ENCODE data around the gene RPL31.
"Not testable (repeated sequence)": the region's sequence is repeated elsewhere in the genome, so short reads cannot be mapped to it uniquely, and the experiment has no call there.

Gene RPL31

DNA sequence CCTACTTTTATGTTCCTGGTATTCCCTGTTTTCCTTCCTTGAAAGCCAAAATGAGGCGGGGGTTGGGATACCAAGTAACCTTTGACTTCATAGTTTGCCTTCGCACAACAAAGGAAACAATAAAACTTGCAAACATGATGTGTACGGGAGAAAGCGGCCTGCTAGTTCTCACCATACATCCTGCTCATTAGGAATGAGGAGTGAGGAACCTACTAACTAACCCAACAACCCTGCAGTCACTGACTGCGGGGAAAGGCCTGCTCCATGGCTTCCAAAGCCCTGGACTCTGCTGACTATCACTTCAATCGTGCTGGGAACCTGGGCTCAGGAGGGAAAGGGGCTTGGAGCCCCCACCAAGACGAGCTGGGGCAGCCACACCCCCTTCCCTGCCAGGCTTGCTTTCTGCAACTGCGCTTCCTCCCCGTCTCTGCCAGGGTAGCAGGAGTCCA lies 24.2 kb downstream of the RPL31 start:
- DNase-seq (ENCODE audit: low read depth in 2 of 2), result no peak

DNA sequence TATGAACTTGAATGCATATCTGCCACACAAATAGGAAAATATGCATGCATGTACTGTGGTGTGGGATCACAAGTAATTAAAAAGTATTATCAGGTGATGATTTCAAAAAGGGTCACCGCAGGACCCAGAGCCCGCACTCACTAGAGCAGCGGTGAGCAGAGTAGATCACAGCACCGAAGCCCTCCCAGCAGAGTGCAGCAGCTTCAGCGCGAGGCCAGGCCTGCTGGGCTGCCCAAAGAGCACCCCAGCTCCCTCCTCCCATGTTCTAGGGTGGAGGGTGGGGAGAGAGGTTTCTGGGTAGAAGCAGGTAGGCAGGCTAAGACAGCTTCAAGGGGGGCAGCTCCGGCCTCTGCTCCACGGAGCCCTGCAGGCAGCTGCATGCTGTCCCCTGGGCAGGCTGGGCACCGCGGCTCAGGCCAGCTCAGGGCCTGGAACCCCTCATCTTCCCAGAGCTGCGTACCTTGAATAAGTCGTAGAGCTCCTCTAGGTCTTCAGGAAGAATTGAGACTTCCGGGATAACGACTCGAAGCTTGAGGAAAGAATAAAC lies 24.9 kb downstream of the RPL31 start:
- DNase-seq (ENCODE audit: low read depth in 2 of 2), result no peak

DNA sequence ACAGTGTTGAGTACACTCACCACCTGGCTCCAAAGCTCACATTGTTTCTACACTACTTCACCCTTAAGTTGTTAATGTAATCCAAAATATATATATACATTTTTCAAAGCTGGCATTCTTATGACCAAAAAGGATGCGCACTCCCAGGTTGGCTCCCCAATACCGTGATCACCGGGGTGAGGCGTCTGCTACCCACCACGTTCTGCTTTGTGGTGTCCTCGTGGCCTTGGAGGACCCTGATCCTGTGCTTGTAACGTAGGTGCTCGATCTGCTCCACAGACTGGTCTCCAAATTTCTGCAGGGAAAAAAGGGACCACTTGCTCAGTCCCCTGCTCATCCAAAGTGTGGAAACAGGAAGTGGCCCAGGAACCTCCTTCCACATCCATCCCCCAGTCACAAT lies 25.8 kb downstream of the RPL31 start:
- no peak for DNase-seq (ENCODE audit: low read depth in 2 of 2)

DNA sequence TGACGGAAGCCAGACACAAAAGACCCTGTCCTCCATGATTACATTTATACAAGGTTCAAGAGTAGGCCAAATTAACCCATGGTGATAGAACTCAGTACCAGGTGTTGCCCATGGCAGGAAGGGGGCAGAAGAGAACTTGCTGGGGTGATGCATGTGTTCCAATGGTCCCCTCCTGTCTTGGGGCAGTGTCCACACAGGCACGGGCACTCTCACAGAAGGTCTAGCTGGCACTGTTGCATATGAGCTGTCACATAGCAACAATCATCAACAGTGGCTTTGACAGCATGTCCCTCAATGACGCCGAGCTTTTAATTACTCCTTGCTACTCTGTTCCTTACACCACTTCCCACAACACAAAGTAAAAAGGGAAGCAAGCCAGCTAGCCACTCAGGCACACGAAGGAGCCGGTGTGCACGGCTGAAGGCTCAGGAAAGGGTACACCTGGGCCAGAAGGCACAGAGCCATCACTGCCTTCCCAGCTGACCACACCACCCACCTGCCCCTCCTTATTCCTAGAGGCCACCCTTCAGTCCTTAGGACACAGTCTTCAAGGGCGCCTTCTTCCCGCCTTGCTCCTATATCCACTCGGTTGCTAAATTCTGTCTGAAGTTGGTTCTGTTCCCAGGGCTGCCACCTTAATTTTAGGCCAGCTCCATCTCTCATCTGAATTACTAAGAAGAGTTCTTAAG lies 28.9 kb downstream of the RPL31 start:
- DNase-seq (ENCODE audit: low read depth in 2 of 2), result no peak

DNA sequence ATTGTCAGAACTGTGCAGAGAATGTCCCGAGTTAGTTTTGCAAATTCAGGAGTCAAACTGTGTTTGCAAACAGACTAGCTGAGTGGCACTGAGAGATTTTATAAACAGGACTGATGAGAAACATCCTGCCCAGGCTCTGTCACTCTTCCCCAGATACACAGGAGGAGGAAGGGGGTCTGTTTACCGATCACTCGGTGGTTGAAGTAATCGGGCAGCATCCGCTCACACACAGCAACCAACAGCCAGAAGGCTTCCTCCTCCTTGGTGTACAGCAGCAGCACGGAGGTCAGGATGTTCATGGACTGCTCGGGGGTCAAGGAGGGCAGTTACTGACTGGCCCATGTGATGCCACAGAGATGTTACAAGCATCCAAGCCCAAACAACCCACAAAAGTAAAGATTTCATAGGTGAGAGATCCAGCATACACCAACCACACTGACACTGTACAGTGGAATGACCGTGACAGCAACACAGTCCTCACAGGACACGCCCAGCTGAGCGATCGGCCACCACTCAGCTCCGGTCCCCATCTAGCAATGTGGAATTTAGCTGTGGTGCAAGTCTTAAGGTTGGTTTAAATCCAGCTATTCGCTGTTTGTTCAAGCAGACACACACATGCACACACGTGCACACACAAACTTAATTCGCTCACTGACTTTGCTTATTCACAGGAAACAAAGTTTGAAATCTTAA lies 30.1 kb downstream of the RPL31 start:
- no peak for DNase-seq (ENCODE audit: low read depth in 2 of 2)

DNA sequence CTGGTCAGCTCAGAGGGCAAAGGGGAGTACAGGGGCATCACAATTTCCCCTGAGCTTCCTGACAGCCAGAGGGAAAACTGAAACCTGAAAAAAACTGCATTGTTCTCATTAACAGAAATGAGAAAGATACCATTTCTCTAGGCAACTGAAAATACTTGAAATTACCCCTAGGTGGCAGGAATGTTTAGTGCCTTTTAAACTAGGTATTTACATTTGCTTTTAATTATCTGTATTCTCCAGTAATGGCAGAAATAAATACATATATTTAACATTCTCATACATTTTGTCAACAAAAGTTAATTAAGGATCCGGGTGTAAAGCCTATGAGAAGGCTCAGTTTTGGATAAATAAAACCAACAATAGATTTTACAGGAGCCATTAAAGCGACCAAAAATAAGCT lies 34.5 kb downstream of the RPL31 start:
- no peak for DNase-seq (ENCODE audit: low read depth in 2 of 2)

DNA sequence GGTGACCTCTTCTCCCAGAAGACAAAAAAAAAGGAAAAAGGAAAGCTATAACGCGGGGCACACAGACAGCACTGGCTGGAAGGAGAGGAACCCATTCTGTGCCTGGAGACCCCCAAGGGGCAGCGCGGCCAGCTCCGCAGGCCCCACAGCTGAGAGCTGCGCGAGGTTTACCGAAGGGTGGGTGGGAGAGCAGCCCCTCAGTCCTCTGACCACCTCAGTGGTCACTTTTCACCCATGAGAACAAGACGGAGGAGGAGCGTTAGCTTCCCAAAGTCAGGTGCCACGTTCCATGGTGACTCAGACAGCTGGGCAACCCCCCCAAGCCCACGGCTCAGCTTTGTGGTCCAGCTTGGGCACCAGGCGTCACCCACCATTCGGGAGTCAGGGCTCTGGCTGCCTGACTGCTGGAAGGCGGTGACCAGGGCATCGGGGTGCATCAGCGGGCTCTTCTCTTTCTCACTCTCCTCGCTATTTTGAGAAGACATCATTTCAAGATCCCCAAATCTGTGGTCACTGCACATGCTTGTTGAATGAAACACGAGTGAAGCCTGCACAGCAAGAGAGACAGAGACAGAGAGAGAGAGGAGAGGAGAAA lies 35.2 kb downstream of the RPL31 start:
- DNase-seq (ENCODE audit: low read depth in 2 of 2), result no peak

DNA sequence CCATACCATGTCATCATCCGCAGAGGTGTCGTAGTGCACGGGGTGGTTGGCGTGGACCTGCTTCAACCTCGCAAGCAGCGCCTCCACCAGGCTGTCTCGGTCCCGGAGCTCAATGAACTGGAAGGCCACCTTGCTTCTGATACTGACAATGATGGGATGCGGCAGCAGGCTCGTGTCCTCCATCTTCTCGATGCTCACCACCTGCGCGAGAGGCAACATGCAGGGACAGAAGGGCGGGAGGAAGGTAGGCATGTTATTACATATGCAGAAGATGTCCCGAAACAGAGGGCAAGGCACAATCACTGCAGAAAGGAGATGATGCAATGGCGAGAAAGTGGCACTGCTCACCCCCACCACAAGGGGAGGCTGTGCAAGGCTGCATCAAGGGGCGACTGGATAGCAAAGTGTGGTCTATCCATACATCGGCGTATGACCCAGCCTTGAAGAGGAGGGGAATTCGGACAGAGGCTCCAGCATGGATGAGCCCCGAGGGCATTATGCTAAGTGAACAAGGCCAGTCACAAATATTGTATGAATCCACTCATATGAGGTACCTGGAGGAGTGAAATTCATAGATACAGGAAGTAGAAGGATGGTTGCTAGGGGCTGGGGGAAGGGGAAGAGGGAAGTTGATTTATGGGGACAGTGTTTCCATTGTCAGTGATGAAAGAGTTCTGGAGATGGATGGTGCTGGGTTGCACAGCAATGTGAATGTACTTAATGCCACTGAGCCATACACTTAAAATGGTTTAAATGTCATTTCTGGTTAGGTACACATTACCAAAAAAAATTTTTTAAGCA lies 36.6 kb downstream of the RPL31 start:
- DNase-seq (ENCODE audit: low read depth in 2 of 2), result peak; percentile 4 to 13

DNA sequence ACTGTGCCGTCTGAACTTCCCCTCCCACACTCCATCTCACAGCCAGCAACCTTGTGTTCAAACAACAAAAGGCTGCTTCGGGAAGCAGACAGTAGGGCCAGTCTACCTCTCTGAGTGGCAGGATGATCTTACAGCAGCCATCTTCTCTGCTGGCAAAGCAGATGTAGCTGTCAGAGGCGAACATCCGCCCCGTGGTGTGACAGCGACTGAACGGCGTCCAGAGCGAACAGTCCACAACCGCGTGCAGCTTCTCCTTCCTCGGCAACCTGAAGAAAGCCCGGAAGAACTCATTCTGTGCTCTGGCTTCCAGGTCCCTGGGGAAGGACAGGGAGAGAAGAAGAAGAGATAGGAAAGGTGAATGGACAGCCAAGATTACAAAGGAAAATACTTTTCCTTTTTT lies 38.0 kb downstream of the RPL31 start:
- no peak for DNase-seq (ENCODE audit: low read depth in 2 of 2)

DNA sequence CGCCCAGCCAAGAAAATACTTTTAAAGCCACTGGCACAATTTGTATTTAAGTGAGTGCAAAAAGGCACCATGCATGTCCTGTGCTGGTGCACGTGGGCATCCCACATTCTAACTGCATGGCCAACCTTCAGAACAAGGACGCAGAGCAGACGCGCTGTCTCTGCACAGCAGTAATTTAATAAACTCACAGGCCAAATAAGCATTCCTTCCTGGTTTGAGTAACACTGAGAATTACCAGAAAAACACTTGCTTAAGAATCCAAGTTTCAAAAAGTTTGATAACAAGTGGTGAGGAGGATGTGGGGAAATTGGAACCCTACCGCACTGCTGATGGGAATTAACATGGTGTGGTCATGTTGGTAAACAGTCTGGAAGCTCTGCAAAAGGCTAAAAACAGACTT lies 38.7 kb downstream of the RPL31 start:
- no peak for DNase-seq (ENCODE audit: low read depth in 2 of 2)

DNA sequence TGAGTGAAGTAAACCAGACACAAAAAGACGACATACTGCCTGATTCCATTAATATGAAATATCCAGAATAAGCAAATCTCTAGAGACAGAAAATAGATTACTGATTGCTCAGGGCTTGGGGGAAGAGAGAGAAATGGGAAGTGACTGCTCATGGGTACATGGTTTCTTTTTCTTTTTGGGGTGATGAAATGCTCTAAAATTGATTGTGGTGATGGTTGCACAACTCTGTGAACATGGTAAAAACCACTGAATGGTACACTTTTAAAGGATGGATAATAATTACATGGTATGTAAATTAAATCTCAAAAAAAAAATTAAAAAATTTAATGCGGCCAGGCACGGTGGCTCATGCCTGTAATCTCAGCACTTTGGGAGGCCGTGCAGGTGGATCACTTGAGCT lies 39.3 kb downstream of the RPL31 start:
- no peak for DNase-seq (ENCODE audit: low read depth in 2 of 2)

DNA sequence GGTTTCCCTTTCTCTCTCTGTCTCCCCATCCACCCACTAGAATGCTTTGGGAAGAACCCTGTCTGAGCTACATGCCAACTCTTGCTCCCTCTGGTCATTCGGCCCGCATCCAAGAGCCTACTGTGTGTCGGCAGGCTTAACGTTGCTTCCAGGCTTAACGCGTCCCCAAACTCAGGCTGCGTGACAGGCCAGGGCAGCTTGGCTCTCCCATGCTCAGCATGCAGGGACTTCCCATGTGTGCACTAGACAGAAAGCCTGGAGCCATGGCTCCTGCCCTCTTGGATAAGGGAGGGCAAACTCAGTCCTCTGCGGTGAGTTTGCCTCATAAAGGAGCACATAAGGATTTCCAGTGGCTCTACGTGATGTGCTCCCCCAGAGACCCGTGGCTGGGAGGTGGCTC lies 43.2 kb downstream of the RPL31 start:
- DNase-seq (ENCODE audit: low read depth in 2 of 2), result no peak

DNA sequence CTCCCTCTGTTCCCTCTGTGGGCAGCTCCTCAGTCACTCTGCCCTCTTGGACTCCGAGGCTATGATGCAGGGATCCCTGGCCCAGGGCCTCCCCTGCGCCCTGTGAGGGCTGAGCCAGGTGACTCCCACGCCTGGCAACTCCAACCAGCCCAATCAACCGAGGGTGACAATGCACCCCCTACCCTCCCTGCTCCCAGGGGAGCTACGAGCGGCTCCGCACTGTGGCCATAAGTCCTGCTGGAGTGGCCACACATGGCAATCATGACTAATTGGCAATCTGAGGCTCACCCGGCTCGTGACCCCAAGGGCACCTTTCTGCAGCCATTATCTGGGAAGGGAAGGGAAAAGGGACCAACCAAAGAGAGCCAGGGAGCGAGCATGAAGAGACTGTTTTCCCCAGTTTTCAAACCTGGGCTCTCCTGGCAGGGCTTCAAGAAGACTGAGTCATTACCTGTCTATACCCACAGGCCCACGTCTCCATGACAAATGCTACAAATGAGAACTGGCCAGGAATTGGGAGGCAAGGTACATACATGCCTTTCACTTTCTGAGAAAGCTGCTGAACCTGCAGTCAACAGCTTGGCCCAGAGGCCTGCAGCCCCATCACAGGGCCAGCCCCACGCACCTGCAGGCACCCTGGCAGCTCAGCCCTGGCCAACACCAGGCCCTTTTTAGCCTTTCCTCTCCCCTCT lies 45.1 kb downstream of the RPL31 start:
- DNase-seq (ENCODE audit: low read depth in 2 of 2), result no peak

DNA sequence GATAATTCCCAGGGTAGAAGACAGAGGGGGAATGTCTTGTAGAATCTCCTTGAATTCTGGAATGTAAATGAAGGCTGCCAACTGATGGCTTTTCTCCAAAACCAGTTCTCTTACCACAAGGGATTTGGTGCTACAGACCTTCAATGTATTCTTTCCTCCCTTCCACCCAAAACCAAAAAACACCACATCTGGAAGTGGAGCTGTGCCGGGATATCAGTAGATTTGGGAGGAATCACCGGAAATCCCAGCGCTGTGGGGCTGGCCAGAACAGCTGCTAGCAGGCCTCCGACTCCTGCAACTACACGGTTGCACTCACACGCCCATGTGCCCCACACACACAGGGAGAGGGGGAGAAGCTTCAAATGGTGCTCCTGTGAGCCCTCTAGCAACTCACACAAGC lies 45.7 kb downstream of the RPL31 start:
- DNase-seq (ENCODE audit: low read depth in 2 of 2), result no peak

DNA sequence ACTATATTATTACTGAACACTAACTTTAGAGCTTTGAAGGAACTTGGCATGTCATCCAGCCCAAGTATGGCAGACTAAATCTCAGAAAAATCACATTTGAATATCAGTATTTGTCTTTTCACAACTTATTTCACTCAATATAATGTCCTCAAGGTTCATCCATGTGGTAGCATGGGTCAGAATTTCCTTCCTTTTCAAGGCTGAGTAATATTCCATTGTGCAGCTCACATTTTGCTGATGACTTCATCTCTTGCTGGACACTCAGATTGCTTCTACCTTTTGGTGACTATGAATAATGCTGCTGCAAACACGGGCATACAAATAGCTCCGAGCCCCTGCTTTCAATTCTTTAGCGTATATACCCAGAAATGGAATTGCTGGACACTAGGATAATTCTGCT lies 46.7 kb downstream of the RPL31 start:
- DNase-seq (ENCODE audit: low read depth in 2 of 2), result no peak

DNA sequence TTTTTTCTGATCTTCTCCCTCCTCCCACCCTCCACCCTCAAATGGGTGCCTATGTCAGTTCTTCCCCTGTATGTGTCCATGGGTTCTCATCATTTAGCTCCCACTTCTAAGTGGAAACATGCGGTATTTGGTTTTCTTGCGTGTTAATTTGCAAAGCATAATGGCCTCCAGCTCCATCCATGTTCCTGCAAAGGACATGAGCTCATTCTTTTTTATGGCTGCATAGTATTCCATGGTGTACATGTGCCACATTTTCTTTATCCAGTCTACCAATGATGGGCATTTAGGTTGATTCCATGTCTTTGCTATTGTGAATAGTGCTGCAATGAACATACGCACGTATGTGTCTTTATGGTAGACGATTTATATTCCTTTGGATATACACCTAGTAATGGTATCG lies 48.8 kb downstream of the RPL31 start:
- not testable (repeated sequence) for DNase-seq (ENCODE audit: low read depth in 2 of 2)

DNA sequence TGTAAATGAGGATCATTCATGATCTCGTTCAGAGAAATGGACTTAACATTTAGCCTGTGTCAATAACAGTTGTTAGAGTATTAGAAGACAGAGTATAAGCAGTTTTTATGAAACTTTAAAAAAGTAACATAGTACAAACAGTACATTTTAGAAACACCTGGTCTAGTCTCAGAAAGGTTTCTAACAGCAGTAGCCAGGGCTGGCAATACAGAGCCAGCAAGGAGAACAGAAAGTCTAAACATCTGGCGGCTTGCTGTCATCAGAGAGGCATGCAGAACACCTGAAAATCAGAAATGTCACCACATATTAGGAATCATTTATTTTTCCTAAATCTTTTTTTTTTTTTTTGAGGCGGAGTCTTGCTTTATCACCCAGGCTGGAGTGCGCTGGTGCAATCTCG lies 50.1 kb downstream of the RPL31 start:
- no peak for DNase-seq (ENCODE audit: low read depth in 2 of 2)

DNA sequence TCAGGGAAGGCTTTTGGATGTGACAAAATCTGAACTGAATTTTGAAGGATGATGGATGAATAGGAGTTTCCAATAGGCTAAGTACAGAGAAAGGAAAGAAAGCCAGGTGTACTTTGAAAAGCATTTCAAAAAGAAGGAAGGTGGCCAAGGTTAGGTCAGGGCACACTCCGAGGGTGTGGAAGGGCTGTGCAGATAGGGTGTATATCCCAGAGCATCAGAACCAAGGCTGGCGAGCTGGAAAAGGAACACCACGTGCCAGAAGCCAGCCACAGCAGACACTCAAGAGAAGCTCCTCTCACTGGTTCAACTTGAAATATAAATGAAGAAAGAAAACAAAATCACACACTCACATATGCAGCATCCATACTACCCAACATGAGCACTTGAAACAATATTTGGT lies 51.0 kb downstream of the RPL31 start:
- no peak for DNase-seq (ENCODE audit: low read depth in 2 of 2)
